ENCODE data around the gene ABCG1.

Gene ABCG1

DNA sequence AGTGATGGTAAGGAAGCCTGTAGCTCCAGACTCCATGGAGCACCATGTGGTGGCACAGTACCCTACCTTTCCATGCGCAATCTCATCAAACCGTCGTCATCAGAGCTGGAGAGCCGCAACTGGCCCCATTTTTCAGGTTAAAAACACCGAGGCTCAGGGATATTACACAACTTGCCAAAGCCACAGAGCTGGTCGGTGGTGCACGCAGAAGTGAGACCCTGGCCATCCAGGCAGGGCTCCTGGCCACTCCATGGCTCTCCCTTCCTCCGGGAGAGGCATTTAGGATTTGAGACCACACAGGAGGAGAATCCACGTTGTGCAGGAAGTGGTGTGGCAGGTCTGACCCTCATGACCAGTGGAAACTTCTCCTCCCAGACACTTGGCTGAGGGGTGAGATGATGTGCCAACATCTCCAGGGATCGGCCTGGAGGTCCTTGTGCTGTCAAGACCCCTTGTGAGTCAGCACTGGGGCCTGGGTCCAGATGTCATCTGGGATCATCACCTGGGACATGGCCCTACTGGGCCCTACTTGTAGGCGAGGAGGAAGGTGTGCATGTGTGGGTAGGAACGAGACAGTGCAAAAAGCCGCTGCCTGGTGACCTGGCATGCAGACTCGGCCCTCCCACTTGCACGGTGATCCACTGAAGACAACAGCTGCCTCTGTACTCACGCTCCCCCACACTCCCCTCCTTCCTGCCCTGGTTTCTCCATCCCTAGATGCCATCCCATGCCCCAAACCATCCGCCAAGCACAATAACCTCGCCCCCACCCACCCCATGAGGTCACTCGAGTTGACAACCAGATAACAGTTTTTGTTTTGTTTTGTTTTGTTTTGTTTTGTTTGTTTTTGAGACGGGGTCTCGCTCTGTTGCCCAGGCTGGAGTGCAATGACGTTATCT, 85.9 kb downstream of the ABCG1 start:
- H3K9me3 ChIP-seq (ENCODE audit: control insufficient read depth in 1 of 2, low read length in 2 of 2): no peaks in the 10 kb centered on the region
- H3K27me3 ChIP-seq (ENCODE audit: control insufficient read depth in 1 of 2, insufficient read depth in 2 of 2, low read length in 2 of 2): peaks cover 0 to 9% of the 10 kb centered on the region in 2 donors
- no peak overlapping the region for H3K27ac ChIP-seq (ENCODE audit: low read depth, low read length)
- no peak overlapping the region for H3K4me3 ChIP-seq (ENCODE audit: low read depth in 1 of 2, low read length in 2 of 2)
- no peak overlapping the region for H3K9ac ChIP-seq (ENCODE audit: low read depth in 1 of 2, low read length in 2 of 2)
- H3K4me1 ChIP-seq (ENCODE audit: control insufficient read depth in 1 of 2, insufficient read depth in 2 of 2, low read length in 2 of 2): peaks cover 10 to 17% of the 10 kb centered on the region in 2 donors
- no peaks in the 10 kb centered on the region for H3K36me3 ChIP-seq (ENCODE audit: control insufficient read depth in 1 of 2, insufficient read depth in 2 of 2, low read length in 2 of 2)

- Histone ChIP-seq H3K27me3 (ENCODE audit: control insufficient read depth in 1 of 2, insufficient read depth in 2 of 2, low read length in 2 of 2) (peaks cover 0 to 5% of the 10 kb centered on the region in 2 donors), H3K36me3 (ENCODE audit: control insufficient read depth in 1 of 2, insufficient read depth in 2 of 2, low read length in 2 of 2) (no peaks in the 10 kb centered on the region)
Observed at GRCh38 chr21:42305707-42306147, 86.8 kb downstream of the ABCG1 start.

DNA sequence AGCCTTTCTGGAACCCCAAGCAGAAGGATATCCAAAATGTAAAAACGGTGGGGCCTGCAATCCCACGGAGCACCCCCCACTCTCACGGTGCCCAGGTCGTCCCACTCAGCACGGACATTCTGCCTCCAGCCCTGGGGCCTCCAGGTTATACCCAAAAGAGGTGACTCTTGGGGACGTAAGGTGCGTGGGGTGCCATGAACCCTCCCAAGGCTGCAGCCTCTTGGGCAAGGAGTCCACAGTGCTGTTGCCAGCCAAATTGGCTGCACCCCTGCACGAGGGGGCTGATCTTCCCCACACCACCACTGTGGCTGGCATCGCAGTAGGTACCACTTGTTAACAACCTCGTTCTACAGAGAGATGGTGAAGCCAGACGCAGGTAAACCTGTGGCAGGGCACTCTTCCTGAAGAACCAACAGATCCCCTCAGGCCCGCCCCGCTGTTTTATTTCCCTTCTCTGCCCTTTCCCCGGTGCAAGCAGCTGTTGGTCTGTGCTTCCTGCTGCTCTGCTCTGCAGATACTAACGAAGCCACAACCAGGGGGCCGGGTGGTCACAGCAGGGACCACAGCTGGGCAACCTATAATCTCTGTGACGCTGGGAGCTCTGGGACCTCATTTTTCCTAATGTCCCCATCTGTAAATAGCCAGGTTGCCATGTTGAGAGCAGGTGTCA, 87.6 kb downstream of the ABCG1 start:
- no peak overlapping the region for H3K4me3 ChIP-seq (ENCODE audit: low read depth in 1 of 2, low read length in 2 of 2)
- H3K36me3 ChIP-seq (ENCODE audit: control insufficient read depth in 1 of 2, insufficient read depth in 2 of 2, low read length in 2 of 2): no peaks in the 10 kb centered on the region
- H3K27ac ChIP-seq (ENCODE audit: low read depth, low read length): no peak overlapping the region
- no peaks in the 10 kb centered on the region for H3K9me3 ChIP-seq (ENCODE audit: control insufficient read depth in 1 of 2, low read length in 2 of 2)
- H3K9ac ChIP-seq (ENCODE audit: low read depth in 1 of 2, low read length in 2 of 2): no peak overlapping the region
- peaks cover 12 to 23% of the 10 kb centered on the region in 2 donors for H3K4me1 ChIP-seq (ENCODE audit: control insufficient read depth in 1 of 2, insufficient read depth in 2 of 2, low read length in 2 of 2)
- peaks cover 0 to 5% of the 10 kb centered on the region in 2 donors for H3K27me3 ChIP-seq (ENCODE audit: control insufficient read depth in 1 of 2, insufficient read depth in 2 of 2, low read length in 2 of 2)

More at GRCh38 chr21:42305707-42306147, 86.8 kb downstream of the ABCG1 start:
- Histone ChIP-seq H3K4me3 (ENCODE audit: low read depth in 1 of 2, low read length in 2 of 2) (no peak overlapping the region), H3K4me1 (ENCODE audit: control insufficient read depth in 1 of 2, insufficient read depth in 2 of 2, low read length in 2 of 2) (peaks cover 12 to 22% of the 10 kb centered on the region in 2 donors), H3K9ac (ENCODE audit: low read depth in 1 of 2, low read length in 2 of 2) (no peak overlapping the region), H3K27ac (ENCODE audit: low read depth, low read length) (no peak overlapping the region), H3K9me3 (ENCODE audit: control insufficient read depth in 1 of 2, low read length in 2 of 2) (no peaks in the 10 kb centered on the region)

DNA sequence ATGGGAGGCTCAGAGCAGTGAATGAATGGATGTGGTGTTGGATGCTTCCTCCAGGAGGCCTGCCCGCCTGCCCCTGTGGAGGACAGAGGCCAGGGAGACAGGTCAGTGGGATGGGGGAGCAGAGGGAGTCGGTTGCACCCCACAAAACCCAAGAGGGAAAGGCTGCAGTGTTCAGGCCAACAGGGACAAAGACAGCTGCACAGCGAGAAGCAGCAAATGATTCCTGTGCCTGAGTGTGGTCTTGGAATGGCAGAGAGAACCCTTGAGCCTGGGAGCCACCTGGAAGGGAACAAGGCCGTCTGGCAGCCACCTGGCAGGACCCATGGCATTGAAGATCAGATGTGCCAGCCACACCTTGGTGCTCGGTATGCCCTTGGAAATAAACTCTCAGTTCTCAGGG, 88.2 kb downstream of the ABCG1 start:
- Histone ChIP-seq H3K9ac (ENCODE audit: low read depth in 1 of 2, low read length in 2 of 2) (no peak overlapping the region), H3K27me3 (ENCODE audit: control insufficient read depth in 1 of 2, insufficient read depth in 2 of 2, low read length in 2 of 2) (peaks cover 0 to 5% of the 10 kb centered on the region in 2 donors), H3K27ac (ENCODE audit: low read depth, low read length) (no peak overlapping the region), H3K4me3 (ENCODE audit: low read depth in 1 of 2, low read length in 2 of 2) (no peak overlapping the region), H3K9me3 (ENCODE audit: control insufficient read depth in 1 of 2, low read length in 2 of 2) (no peaks in the 10 kb centered on the region), H3K4me1 (ENCODE audit: control insufficient read depth in 1 of 2, insufficient read depth in 2 of 2, low read length in 2 of 2) (peaks cover 12 to 29% of the 10 kb centered on the region in 2 donors), H3K36me3 (ENCODE audit: control insufficient read depth in 1 of 2, insufficient read depth in 2 of 2, low read length in 2 of 2) (no peaks in the 10 kb centered on the region)

GRCh38 chr21:42308161-42308913, 89.4 kb downstream of the ABCG1 start:
- H3K27me3 ChIP-seq (ENCODE audit: control insufficient read depth in 1 of 2, insufficient read depth in 2 of 2, low read length in 2 of 2): peaks cover 0 to 5% of the 10 kb centered on the region in 2 donors

GRCh38 chr21:42308914-42309752, 90.2 kb downstream of the ABCG1 start:
- Histone ChIP-seq H3K4me1 (ENCODE audit: control insufficient read depth in 1 of 2, insufficient read depth in 2 of 2, low read length in 2 of 2) (peaks cover 28 to 50% of the 10 kb centered on the region in 2 donors), H3K27ac (ENCODE audit: low read depth, low read length) (no peak overlapping the region), H3K4me3 (ENCODE audit: low read depth in 1 of 2, low read length in 2 of 2) (no peak overlapping the region), H3K9ac (ENCODE audit: low read depth in 1 of 2, low read length in 2 of 2) (no peak overlapping the region), H3K9me3 (ENCODE audit: control insufficient read depth in 1 of 2, low read length in 2 of 2) (no peaks in the 10 kb centered on the region), H3K27me3 (ENCODE audit: control insufficient read depth in 1 of 2, insufficient read depth in 2 of 2, low read length in 2 of 2) (peaks cover 0 to 5% of the 10 kb centered on the region in 2 donors), H3K36me3 (ENCODE audit: control insufficient read depth in 1 of 2, insufficient read depth in 2 of 2, low read length in 2 of 2) (no peaks in the 10 kb centered on the region)

More at GRCh38 chr21:42308161-42308913, 89.4 kb downstream of the ABCG1 start:
- Histone ChIP-seq H3K36me3 (ENCODE audit: control insufficient read depth in 1 of 2, insufficient read depth in 2 of 2, low read length in 2 of 2) (no peaks in the 10 kb centered on the region), H3K9ac (ENCODE audit: low read depth in 1 of 2, low read length in 2 of 2) (no peak overlapping the region), H3K9me3 (ENCODE audit: control insufficient read depth in 1 of 2, low read length in 2 of 2) (no peaks in the 10 kb centered on the region), H3K4me1 (ENCODE audit: control insufficient read depth in 1 of 2, insufficient read depth in 2 of 2, low read length in 2 of 2) (peaks cover 21 to 42% of the 10 kb centered on the region in 2 donors), H3K4me3 (ENCODE audit: low read depth in 1 of 2, low read length in 2 of 2) (no peak overlapping the region), H3K27ac (ENCODE audit: low read depth, low read length) (no peak overlapping the region)

GRCh38 chr21:42309753-42310213, 90.8 kb downstream of the ABCG1 start:
- Histone ChIP-seq H3K27ac (ENCODE audit: low read depth, low read length) (no peak overlapping the region), H3K9me3 (ENCODE audit: control insufficient read depth in 1 of 2, low read length in 2 of 2) (no peaks in the 10 kb centered on the region), H3K4me3 (ENCODE audit: low read depth in 1 of 2, low read length in 2 of 2) (no peak overlapping the region), H3K9ac (ENCODE audit: low read depth in 1 of 2, low read length in 2 of 2) (no peak overlapping the region), H3K4me1 (ENCODE audit: control insufficient read depth in 1 of 2, insufficient read depth in 2 of 2, low read length in 2 of 2) (peaks cover 32 to 56% of the 10 kb centered on the region in 2 donors), H3K36me3 (ENCODE audit: control insufficient read depth in 1 of 2, insufficient read depth in 2 of 2, low read length in 2 of 2) (no peaks in the 10 kb centered on the region), H3K27me3 (ENCODE audit: control insufficient read depth in 1 of 2, insufficient read depth in 2 of 2, low read length in 2 of 2) (peaks cover 0 to 5% of the 10 kb centered on the region in 2 donors)

DNA sequence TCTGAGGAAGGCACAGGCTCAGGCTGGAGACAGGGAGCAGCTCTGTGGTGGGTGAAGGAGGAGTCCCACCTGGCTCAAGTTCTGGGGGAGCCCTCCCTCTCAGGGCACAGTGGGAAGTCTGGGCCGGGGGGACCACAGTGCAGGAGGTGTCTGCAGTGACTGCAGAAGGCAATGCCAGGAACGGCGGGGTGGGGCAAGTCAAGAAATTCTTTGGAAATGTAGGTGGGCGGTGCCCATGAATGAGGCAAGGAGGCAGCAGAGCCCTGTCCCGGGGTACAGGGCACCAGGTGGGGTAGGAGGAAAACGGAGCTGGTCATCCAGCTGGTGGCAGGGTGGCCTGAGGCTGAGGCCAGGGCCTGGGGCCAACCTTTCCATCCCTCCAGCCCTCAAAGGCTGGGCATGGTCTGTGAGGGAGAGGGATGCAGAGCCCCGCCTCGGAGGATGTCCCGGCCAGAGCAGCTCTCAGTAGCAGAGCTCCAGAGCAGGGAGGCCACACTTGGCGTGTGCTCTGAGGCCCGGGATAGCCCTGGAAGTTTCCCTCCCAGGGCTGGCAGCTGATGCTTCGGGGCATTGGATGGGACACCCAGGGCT, 91.6 kb downstream of the ABCG1 start:
- Histone ChIP-seq H3K4me3 (ENCODE audit: low read depth in 1 of 2, low read length in 2 of 2) (no peak overlapping the region), H3K27ac (ENCODE audit: low read depth, low read length) (no peak overlapping the region), H3K36me3 (ENCODE audit: control insufficient read depth in 1 of 2, insufficient read depth in 2 of 2, low read length in 2 of 2) (no peaks in the 10 kb centered on the region), H3K4me1 (ENCODE audit: control insufficient read depth in 1 of 2, insufficient read depth in 2 of 2, low read length in 2 of 2) (peaks cover 38 to 63% of the 10 kb centered on the region in 2 donors), H3K27me3 (ENCODE audit: control insufficient read depth in 1 of 2, insufficient read depth in 2 of 2, low read length in 2 of 2) (peaks cover 0 to 5% of the 10 kb centered on the region in 2 donors), H3K9me3 (ENCODE audit: control insufficient read depth in 1 of 2, low read length in 2 of 2) (no peaks in the 10 kb centered on the region), H3K9ac (ENCODE audit: low read depth in 1 of 2, low read length in 2 of 2) (no peak overlapping the region)

DNA sequence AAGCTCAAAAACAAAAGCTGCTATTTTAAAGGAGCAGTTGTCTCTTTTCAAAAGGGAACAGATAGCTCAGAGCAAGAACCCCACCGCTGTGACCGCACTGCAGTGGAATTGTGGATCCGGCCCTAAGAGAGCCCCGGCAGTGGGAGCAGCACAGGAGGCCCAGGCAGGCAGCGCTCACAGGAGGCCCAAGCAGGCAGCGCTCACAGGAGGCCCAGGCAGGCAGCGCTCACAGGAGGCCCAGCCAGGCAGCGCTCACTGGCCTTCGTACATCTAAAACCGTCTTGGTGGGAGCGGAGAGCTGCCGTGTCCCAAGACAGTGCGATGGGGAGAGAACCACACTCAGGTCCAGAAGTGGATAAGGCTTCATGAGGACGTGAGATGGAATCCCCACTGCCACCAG, 92.2 kb downstream of the ABCG1 start:
- H3K4me1 ChIP-seq (ENCODE audit: control insufficient read depth in 1 of 2, insufficient read depth in 2 of 2, low read length in 2 of 2): peaks cover 42 to 66% of the 10 kb centered on the region in 2 donors
- no peaks in the 10 kb centered on the region for H3K36me3 ChIP-seq (ENCODE audit: control insufficient read depth in 1 of 2, insufficient read depth in 2 of 2, low read length in 2 of 2)
- H3K9ac ChIP-seq (ENCODE audit: low read depth in 1 of 2, low read length in 2 of 2): no peak overlapping the region
- H3K27ac ChIP-seq (ENCODE audit: low read depth, low read length): no peak overlapping the region
- no peak overlapping the region for H3K4me3 ChIP-seq (ENCODE audit: low read depth in 1 of 2, low read length in 2 of 2)
- peaks cover 0 to 5% of the 10 kb centered on the region in 2 donors for H3K27me3 ChIP-seq (ENCODE audit: control insufficient read depth in 1 of 2, insufficient read depth in 2 of 2, low read length in 2 of 2)
- no peaks in the 10 kb centered on the region for H3K9me3 ChIP-seq (ENCODE audit: control insufficient read depth in 1 of 2, low read length in 2 of 2)

All from duodenal mucosa (tissue), 2 donors.